HCT116 (cell line): ENCODE measurements around the gene AQP10. TPM values are rescaled to one million over a fixed set of nuclear protein-coding genes. Genes with fewer than 3 reads are reported as not detected.

ENCODE experiments used
- ATAC-seq: fragments of 200-7000 bp; cut with Tn5 transposase; 2 replicates; pipeline ENCODE4 v1.9.1; 2020; ENCODE audit warnings: mild to moderate bottlenecking, moderate library complexity
- BruUV-seq: library from RNA; stranded (reverse); fragments of 400-500 nt; replicated peaks from 2 replicates; lab custom pipeline; 2021; lab: Mats Ljungman, UMichigan
- CTCF ChIA-PET: fragments of 300-600 bp; sonication (Branson Sonifier 250); formaldehyde crosslinking; loops from one replicate; lab custom pipeline; 2021; ENCODE audit warnings: antibody characterized with exemption; lab: Charles Lee
- POLR2A ChIA-PET: fragments of 300-600, 350-600 bp; sonication (Branson Sonifier 250); formaldehyde crosslinking; loops from one replicate; lab custom pipeline; 2021; ENCODE audit warnings: antibody characterized with exemption; lab: Charles Lee
- RAD21 ChIA-PET, 2 experiments: fragments of 300-600 bp; sonication (Branson Sonifier 250); formaldehyde crosslinking; loops; one replicate each; lab custom pipeline; 2023; ENCODE audit warnings: low total read pairs in 2 of 2; ENCODE audit not compliant: uncharacterized antibody in 2 of 2, unreplicated experiment in 2 of 2, low non-redundant PET in 1 of 2; lab: Charles Lee
- DNase-seq: peaks from one replicate; pipeline ENCODE4 v3.0.0-alpha.2; 2010; ENCODE audit warnings: low read depth, low spot score
- H2AFZ ChIP-seq: fragments of 200-600 bp; shearing (Covaris generic), sonication (generic); 2 replicates; pipeline ENCODE4 v1.6.1; 2017; ENCODE audit warnings: low read depth, mixed run types, mixed read lengths, antibody characterized with exemption, low read length; ENCODE audit not compliant: poor library complexity, severe bottlenecking
- H3K27ac ChIP-seq: 2 replicates; pipeline ENCODE4 v1.5.1; 2012; ENCODE audit warnings: low read depth, low read length
- H3K27me3 ChIP-seq: fragments of 200-600 bp; sonication (generic); 2 replicates; pipeline ENCODE4 v1.6.1; 2016; ENCODE audit warnings: mixed run types, low read length, mixed read lengths; ENCODE audit not compliant: insufficient read depth
- H3K36me3 ChIP-seq, 2 experiments: fragments of 200-500 bp in 1 of 2; fragments of 200-600 bp in 1 of 2; sonication (Bioruptor generic) in 1 of 2; sonication (generic) in 1 of 2; 2 replicates each; pipeline versions ENCODE4 v1.5.1 to v1.6.1; 2014 to 2016; ENCODE audit warnings: low read length in 2 of 2, inconsistent platforms in 1 of 2, mixed read lengths in 1 of 2, mixed run types in 1 of 2; ENCODE audit not compliant: insufficient read depth in 2 of 2, control insufficient read depth in 1 of 2
- H3K4me1 ChIP-seq, 2 experiments: fragments of 200-600 bp in 1 of 2; sonication (generic) in 1 of 2; 2 replicates each; pipeline versions ENCODE4 v1.5.1 to v1.6.1; 2012 to 2017; ENCODE audit warnings: low read length in 2 of 2, inconsistent platforms in 1 of 2, mild to moderate bottlenecking in 1 of 2, mixed read lengths in 1 of 2, mixed run types in 1 of 2, moderate library complexity in 1 of 2; ENCODE audit not compliant: insufficient read depth in 2 of 2, control insufficient read depth in 1 of 2
- H3K4me2 ChIP-seq: fragments of 200-600 bp; sonication (generic); 2 replicates; pipeline ENCODE4 v1.6.1; 2017; ENCODE audit warnings: mixed run types, low read length, mixed read lengths
- H3K4me3 ChIP-seq, 2 experiments: fragments of 200-600 bp in 1 of 2; sonication (generic) in 1 of 2; replicated peaks in 1 of 2; 2 replicates each; pipeline ENCODE4 v1.5.1; 2011 to 2016; ENCODE audit warnings: low read length in 2 of 2, control low read depth in 1 of 2, low read depth in 1 of 2, mild to moderate bottlenecking in 1 of 2, mixed read lengths in 1 of 2, mixed run types in 1 of 2
- H3K79me2 ChIP-seq: fragments of 200-600 bp; sonication (generic); 2 replicates; pipeline ENCODE4 v1.6.1; 2017; ENCODE audit warnings: mild to moderate bottlenecking, mixed run types, low read length, moderate library complexity, mixed read lengths; ENCODE audit not compliant: insufficient read depth
- H3K9ac ChIP-seq: fragments of 200-600 bp; sonication (generic); 2 replicates; pipeline ENCODE4 v1.6.1; 2016; ENCODE audit warnings: low read length, mixed read lengths
- H3K9me2 ChIP-seq: fragments of 200-600 bp; sonication (generic), shearing (Covaris generic); 2 replicates; pipeline ENCODE4 v1.6.1; 2017; ENCODE audit warnings: mixed run types, mild to moderate bottlenecking, moderate library complexity; ENCODE audit not compliant: insufficient read depth
- H3K9me3 ChIP-seq, 2 experiments: fragments of 200-500 bp in 1 of 2; fragments of 200-600 bp in 1 of 2; sonication (Bioruptor generic) in 1 of 2; sonication (generic) in 1 of 2; 2 replicates each; pipeline ENCODE4 v1.6.1; 2014 to 2017; ENCODE audit warnings: low read length in 2 of 2, mixed read lengths in 2 of 2, inconsistent platforms in 1 of 2, low read depth in 1 of 2, mild to moderate bottlenecking in 1 of 2, mixed run types in 1 of 2, moderate library complexity in 1 of 2; ENCODE audit not compliant: control insufficient read depth in 1 of 2, insufficient read depth in 1 of 2
- H4K20me1 ChIP-seq: fragments of 200-600 bp; sonication (generic), shearing (Covaris generic); 2 replicates; pipeline ENCODE4 v1.6.1; 2017; ENCODE audit warnings: mixed run types, mild to moderate bottlenecking, moderate library complexity; ENCODE audit not compliant: insufficient read depth
- CBX3 ChIP-seq: IDR thresholded peaks from 2 replicates; pipeline ENCODE4 v1.6.1; 2012; ENCODE audit warnings: low read depth
- EGR1 ChIP-seq: IDR thresholded peaks from 2 replicates; pipeline ENCODE4 v1.6.1; 2012; ENCODE audit warnings: low read depth
- FOSL1 ChIP-seq: IDR thresholded peaks from 2 replicates; pipeline ENCODE4 v1.6.1; 2012; ENCODE audit warnings: low read depth
- JUND ChIP-seq: IDR thresholded peaks from 2 replicates; pipeline ENCODE4 v1.6.1; 2012
- MAX ChIP-seq: IDR thresholded peaks from 2 replicates; pipeline ENCODE4 v1.6.1; 2012
- POLR2A ChIP-seq: IDR thresholded peaks from 2 replicates; pipeline ENCODE4 v1.7.0; 2011; ENCODE audit warnings: borderline replicate concordance; ENCODE audit not compliant: insufficient read depth, insufficient read length; ENCODE audit errors: extremely low read depth
- RAD21 ChIP-seq: IDR thresholded peaks from 2 replicates; pipeline ENCODE4 v1.6.1; 2012; ENCODE audit warnings: low read depth, mild to moderate bottlenecking
- REST ChIP-seq: IDR thresholded peaks from 2 replicates; pipeline ENCODE4 v1.6.1; 2012; ENCODE audit warnings: low read depth
- SIN3A ChIP-seq: IDR thresholded peaks from 2 replicates; pipeline ENCODE4 v1.6.1; 2012; ENCODE audit warnings: low read depth
- SP1 ChIP-seq: IDR thresholded peaks from 2 replicates; pipeline ENCODE4 v1.6.1; 2012; ENCODE audit warnings: low read depth
- SRF ChIP-seq: IDR thresholded peaks from 2 replicates; pipeline ENCODE4 v1.6.1; 2012; ENCODE audit warnings: low read depth
- TCF7L2 ChIP-seq: IDR thresholded peaks from 2 replicates; pipeline ENCODE4 v1.7.0; 2011; ENCODE audit warnings: borderline replicate concordance, inconsistent platforms; ENCODE audit not compliant: insufficient read depth, insufficient read length; ENCODE audit errors: extremely low read depth
- YY1 ChIP-seq: IDR thresholded peaks from 2 replicates; pipeline ENCODE4 v1.6.1; 2011; ENCODE audit warnings: low read length, low read depth, moderate library complexity, mild to moderate bottlenecking; ENCODE audit not compliant: insufficient replicate concordance; ENCODE audit errors: extremely low read depth
- ZBTB33 ChIP-seq: IDR thresholded peaks from 2 replicates; pipeline ENCODE4 v1.6.1; 2011; ENCODE audit warnings: mild to moderate bottlenecking, low read length, moderate library complexity; ENCODE audit not compliant: insufficient replicate concordance; ENCODE audit errors: extremely low read depth
- ZFX ChIP-seq: fragments of 450-650 bp; IDR thresholded peaks from 2 replicates; pipeline ENCODE4 v1.6.1; 2017
- ZNF274 ChIP-seq: fragments of 200-500 bp; sonication (Bioruptor generic); IDR thresholded peaks from 2 replicates; pipeline ENCODE4 v1.6.1; 2014; ENCODE audit warnings: mild to moderate bottlenecking, low read depth, low read length, inconsistent platforms
- intact Hi-C: fragments of 100-400 bp; cut with micrococcal nuclease; formaldehyde crosslinking; loops from 2 replicates; pipeline ENCODE4 v1.10.0; 2022
- total RNA-seq: library from RNA; stranded (reverse); gene quantifications from one replicate; pipeline ENCODE4 v1.2.1, GENCODE V29; 2021; ENCODE audit not compliant: unreplicated experiment
- TF ChIP-seq, protein P1 (sequence below): IDR thresholded peaks from 2 replicates; pipeline ENCODE4 v1.6.1; 2012
- TF ChIP-seq, protein P2 (sequence below), 3 experiments: fragments of 200-600 bp in 1 of 3; sonication (generic) in 1 of 3; IDR thresholded peaks in 2 of 3; conservative IDR thresholded peaks in 1 of 3; 2 replicates each; pipeline ENCODE4 v1.5.1; 2012 to 2017; ENCODE audit warnings: low read depth in 2 of 3, low read length in 2 of 3, antibody characterized with exemption in 1 of 3, borderline replicate concordance in 1 of 3, control low read depth in 1 of 3, mild to moderate bottlenecking in 1 of 3, mixed read lengths in 1 of 3, mixed run types in 1 of 3, moderate library complexity in 1 of 3; ENCODE audit not compliant: insufficient read depth in 1 of 3

Gene AQP10
- total RNA-seq, 1 experiment from 2014 or later: not detected

DNA sequence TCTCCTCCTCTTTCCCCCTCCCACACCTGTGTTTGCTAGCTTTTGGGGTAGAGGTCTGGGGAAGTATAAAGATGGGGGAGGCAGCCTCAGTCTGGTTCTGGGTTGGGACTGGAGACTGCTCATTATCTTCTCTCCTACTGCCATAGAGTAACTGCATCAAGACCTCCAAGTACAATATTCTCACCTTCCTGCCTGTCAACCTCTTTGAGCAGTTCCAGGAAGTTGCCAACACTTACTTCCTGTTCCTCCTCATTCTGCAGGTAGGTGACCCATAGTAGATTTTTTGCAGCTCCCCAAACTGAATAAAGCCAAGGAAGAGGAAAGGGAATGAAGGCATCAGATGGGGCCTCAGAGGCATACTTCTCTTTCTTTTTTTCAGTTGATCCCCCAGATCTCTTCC, 9.8 kb downstream of the AQP10 start:
- no peaks in the 10 kb centered on the region for H3K9me2 ChIP-seq
- ChIA-PET CTCF (no interaction called here), RAD21 (no interaction called here), POLR2A (interaction anchor here (0.6 kb wide), 1 partner anchor 596 kb away, joined by 3 read pairs; no protein-coding TSS in a partner anchor)
- TF ChIP-seq TCF7L2 (no peak), MAX (no peak), SP1 (no peak), ZNF274 (no peak), POLR2A (no peak), REST (no peak), SIN3A (no peak), FOSL1 (no peak), CBX3 (no peak), EGR1 (no peak), JUND (no peak), YY1 (no peak), SRF (no peak), ZBTB33 (no peak), ZFX (no peak), RAD21 (no peak)
- TF ChIP-seq, protein P1, sequence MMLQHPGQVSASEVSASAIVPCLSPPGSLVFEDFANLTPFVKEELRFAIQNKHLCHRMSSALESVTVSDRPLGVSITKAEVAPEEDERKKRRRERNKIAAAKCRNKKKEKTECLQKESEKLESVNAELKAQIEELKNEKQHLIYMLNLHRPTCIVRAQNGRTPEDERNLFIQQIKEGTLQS: no peak
- TF ChIP-seq, protein P2, sequence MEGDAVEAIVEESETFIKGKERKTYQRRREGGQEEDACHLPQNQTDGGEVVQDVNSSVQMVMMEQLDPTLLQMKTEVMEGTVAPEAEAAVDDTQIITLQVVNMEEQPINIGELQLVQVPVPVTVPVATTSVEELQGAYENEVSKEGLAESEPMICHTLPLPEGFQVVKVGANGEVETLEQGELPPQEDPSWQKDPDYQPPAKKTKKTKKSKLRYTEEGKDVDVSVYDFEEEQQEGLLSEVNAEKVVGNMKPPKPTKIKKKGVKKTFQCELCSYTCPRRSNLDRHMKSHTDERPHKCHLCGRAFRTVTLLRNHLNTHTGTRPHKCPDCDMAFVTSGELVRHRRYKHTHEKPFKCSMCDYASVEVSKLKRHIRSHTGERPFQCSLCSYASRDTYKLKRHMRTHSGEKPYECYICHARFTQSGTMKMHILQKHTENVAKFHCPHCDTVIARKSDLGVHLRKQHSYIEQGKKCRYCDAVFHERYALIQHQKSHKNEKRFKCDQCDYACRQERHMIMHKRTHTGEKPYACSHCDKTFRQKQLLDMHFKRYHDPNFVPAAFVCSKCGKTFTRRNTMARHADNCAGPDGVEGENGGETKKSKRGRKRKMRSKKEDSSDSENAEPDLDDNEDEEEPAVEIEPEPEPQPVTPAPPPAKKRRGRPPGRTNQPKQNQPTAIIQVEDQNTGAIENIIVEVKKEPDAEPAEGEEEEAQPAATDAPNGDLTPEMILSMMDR (IDR thresholded peaks at IDR 0.05 in 2 of 3, conservative IDR thresholded peaks at IDR 0.05 in 1 of 3; ENCODE audit: borderline replicate concordance in 1 of 3, insufficient read depth in 1 of 3, low read depth in 2 of 3, low read length in 2 of 3): no peak
- no peaks in the 10 kb centered on the region for H4K20me1 ChIP-seq
- ATAC-seq (no peak), DNase-seq (no peak)
- H3K9ac ChIP-seq: no peak overlapping the region
- H3K4me2 ChIP-seq: no peak overlapping the region
- no peak overlapping the region for H3K27ac ChIP-seq
- H3K9me3 ChIP-seq: no peaks in the 10 kb centered on the region
- no TSS peak for BruUV-seq
- no peak overlapping the region for H3K4me3 ChIP-seq
- H3K79me2 ChIP-seq: no peaks in the 10 kb centered on the region
- peaks cover 4 to 16% of the 10 kb centered on the region in 2 experiments; a peak in 2 of 4 replicates for H3K36me3 ChIP-seq
- H3K27me3 ChIP-seq: no peaks in the 10 kb centered on the region
- no peak overlapping the region for H2AFZ ChIP-seq
- peaks cover 26 to 39% of the 10 kb centered on the region in 2 experiments for H3K4me1 ChIP-seq
- intact Hi-C loops: no loop called here
